CD4-positive, alpha-beta T cell (primary cell): Measurements from ENCODE around the gene FMN1. TPM values are rescaled to one million over a fixed set of nuclear protein-coding genes. Genes with fewer than 3 reads are reported as not detected.

Experiments used
- ATAC-seq: fragments of 200-7000 bp; cut with Tn5 transposase; one replicate; pipeline ENCODE4 v1.10.0; 2022; ENCODE audit warnings: mild to moderate bottlenecking; ENCODE audit not compliant: poor library complexity
- CTCF ChIA-PET: fragments of 350-600 bp; sonication (Branson Sonifier 250); formaldehyde crosslinking; loops from one replicate; lab custom pipeline; 2021; ENCODE audit warnings: antibody characterized with exemption, inconsistent platforms; lab: Charles Lee
- POLR2A ChIA-PET: fragments of 350-600 bp; sonication (Branson Sonifier 250); formaldehyde crosslinking; loops from one replicate; lab custom pipeline; 2021; ENCODE audit warnings: antibody characterized with exemption, inconsistent platforms; lab: Charles Lee
- DNase-seq, 14 experiments: peaks; one replicate each; pipeline ENCODE4 v3.0.0-alpha.2; 2013 to 2020; ENCODE audit warnings: mixed read lengths in 2 of 14
- H3K27ac ChIP-seq, 2 donors: one replicate each; pipeline versions ENCODE4 v1.5.1 to v1.7.0; 2013; ENCODE audit warnings: low read length in 2 of 2, low read depth in 1 of 2, mild to moderate bottlenecking in 1 of 2
- H3K27me3 ChIP-seq, 2 experiments: 1 replicate in 1 of 2; 2 replicates in 1 of 2; pipeline versions ENCODE4 v1.6.1 to v1.7.0; 2013; ENCODE audit warnings: low read length in 2 of 2, control low read depth in 1 of 2, mild to moderate bottlenecking in 1 of 2, moderate library complexity in 1 of 2; ENCODE audit not compliant: insufficient read depth in 2 of 2, control insufficient read depth in 1 of 2
- H3K36me3 ChIP-seq: one replicate; pipeline ENCODE4 v1.6.1; 2013; ENCODE audit warnings: low read length, control low read depth; ENCODE audit not compliant: insufficient read depth
- H3K4me1 ChIP-seq: one replicate; pipeline ENCODE4 v1.6.1; 2013; ENCODE audit warnings: low read length, control low read depth; ENCODE audit not compliant: insufficient read depth
- H3K4me3 ChIP-seq: one replicate; pipeline ENCODE4 v1.5.1; 2013; ENCODE audit warnings: mild to moderate bottlenecking, low read length, moderate library complexity
- H3K9me3 ChIP-seq, 2 experiments: 1 replicate in 1 of 2; 2 replicates in 1 of 2; pipeline versions ENCODE4 v1.6.1 to v1.7.0; 2013; ENCODE audit warnings: low read length in 2 of 2, mild to moderate bottlenecking in 2 of 2, control low read depth in 1 of 2, moderate library complexity in 1 of 2; ENCODE audit not compliant: control insufficient read depth in 1 of 2, insufficient read depth in 1 of 2
- H3K27ac Mint-ChIP-seq: one replicate; pipeline ENCODE4 v1.8.0; 2020; ENCODE audit warnings: mixed read lengths
- H3K27me3 Mint-ChIP-seq: one replicate; pipeline ENCODE4 v1.8.0; 2021; ENCODE audit warnings: mixed read lengths
- H3K36me3 Mint-ChIP-seq: one replicate; pipeline ENCODE4 v1.8.0; 2021; ENCODE audit warnings: low read depth, mixed read lengths
- H3K4me1 Mint-ChIP-seq: one replicate; pipeline ENCODE4 v1.8.0; 2021; ENCODE audit warnings: low read depth, mixed read lengths
- H3K4me3 Mint-ChIP-seq: one replicate; pipeline ENCODE4 v1.8.0; 2020; ENCODE audit warnings: mild to moderate bottlenecking, mixed read lengths
- H3K9me3 Mint-ChIP-seq: one replicate; pipeline ENCODE4 v1.8.0; 2020; ENCODE audit warnings: mixed read lengths
- intact Hi-C, 2 experiments: fragments of 100-400 bp; cut with DNase I in 1 of 2; cut with micrococcal nuclease in 1 of 2; formaldehyde crosslinking; loops; one replicate each; pipeline versions ENCODE4 v1.15.1 to v1.9.0; 2023 to 2025; cut with DNase I, micrococcal nuclease
- total RNA-seq, 174 experiments: library from RNA in 2 of 174; stranded (reverse) in 2 of 174; gene quantifications; one replicate each; pipeline ENCODE4 v1.2.3 and lab custom pipeline; 2021 to 2026
- TF ChIP-seq, protein P1 (sequence below): fragments of 200-600 bp; IDR thresholded peaks from one replicate; pipeline ENCODE4 v1.8.0; 2022; ENCODE audit warnings: antibody characterized with exemption, mild to moderate bottlenecking

FMN1 gene
- total RNA-seq, 2 experiments from 2014 or later: 0.39 to 0.55 TPM

GRCh38 chr15:32792436-32792835 lies 402.1 kb downstream of the FMN1 start:
- H3K27me3 Mint-ChIP-seq: no peaks in the 10 kb centered on the region
- POLR2A ChIA-PET: no interaction called here
- H3K4me3 Mint-ChIP-seq: no peak overlapping the region

DNA sequence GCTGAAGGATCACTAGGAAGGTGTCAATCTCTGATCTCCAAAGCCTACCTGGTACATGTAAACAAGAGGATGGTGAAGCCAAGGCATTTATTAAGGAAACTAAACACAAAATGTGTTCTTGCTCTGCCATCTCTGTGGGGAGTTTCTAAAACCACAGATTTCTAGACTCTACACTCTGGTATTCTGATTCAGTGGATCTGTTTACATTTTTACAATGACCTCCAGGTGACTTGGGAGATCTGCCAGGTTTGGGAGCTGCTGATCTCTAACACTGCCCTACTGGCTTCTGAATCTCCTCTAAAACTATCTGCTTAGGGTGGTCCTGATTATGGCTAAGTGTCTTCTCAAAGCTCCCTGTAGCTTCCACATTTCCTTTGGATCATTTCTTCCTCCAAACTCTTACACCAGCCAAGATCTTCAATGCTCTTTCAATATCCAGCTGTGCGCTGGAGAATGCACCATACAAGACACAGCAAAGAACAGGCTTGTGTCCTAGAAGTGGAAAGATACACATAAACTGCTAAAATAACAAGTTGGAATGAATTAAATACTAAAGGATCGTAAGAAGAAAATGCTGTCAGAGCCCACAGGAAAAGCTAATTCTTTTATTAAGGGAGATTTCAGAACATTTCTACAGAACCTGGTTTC lies 404.0 kb downstream of the FMN1 start:
- H3K9me3 Mint-ChIP-seq: no peaks in the 10 kb centered on the region
- peaks cover 0 to 5% of the 10 kb centered on the region in 2 experiments for H3K9me3 ChIP-seq
- no peak overlapping the region for H3K27ac Mint-ChIP-seq
- DNase-seq: no peak
- no peak overlapping the region for H3K4me3 ChIP-seq
- H3K36me3 Mint-ChIP-seq: no peaks in the 10 kb centered on the region
- no peaks in the 10 kb centered on the region for H3K27me3 ChIP-seq
- H3K4me1 Mint-ChIP-seq: no peaks in the 10 kb centered on the region
- no peaks in the 10 kb centered on the region for H3K27me3 Mint-ChIP-seq
- H3K36me3 ChIP-seq: no peaks in the 10 kb centered on the region
- no peak overlapping the region for H3K4me3 Mint-ChIP-seq
- CTCF ChIA-PET: no interaction called here
- TF ChIP-seq, protein P1, sequence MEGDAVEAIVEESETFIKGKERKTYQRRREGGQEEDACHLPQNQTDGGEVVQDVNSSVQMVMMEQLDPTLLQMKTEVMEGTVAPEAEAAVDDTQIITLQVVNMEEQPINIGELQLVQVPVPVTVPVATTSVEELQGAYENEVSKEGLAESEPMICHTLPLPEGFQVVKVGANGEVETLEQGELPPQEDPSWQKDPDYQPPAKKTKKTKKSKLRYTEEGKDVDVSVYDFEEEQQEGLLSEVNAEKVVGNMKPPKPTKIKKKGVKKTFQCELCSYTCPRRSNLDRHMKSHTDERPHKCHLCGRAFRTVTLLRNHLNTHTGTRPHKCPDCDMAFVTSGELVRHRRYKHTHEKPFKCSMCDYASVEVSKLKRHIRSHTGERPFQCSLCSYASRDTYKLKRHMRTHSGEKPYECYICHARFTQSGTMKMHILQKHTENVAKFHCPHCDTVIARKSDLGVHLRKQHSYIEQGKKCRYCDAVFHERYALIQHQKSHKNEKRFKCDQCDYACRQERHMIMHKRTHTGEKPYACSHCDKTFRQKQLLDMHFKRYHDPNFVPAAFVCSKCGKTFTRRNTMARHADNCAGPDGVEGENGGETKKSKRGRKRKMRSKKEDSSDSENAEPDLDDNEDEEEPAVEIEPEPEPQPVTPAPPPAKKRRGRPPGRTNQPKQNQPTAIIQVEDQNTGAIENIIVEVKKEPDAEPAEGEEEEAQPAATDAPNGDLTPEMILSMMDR: no peak
- no peak overlapping the region for H3K27ac ChIP-seq
- POLR2A ChIA-PET: no interaction called here
- intact Hi-C loops: no loop called here
- ATAC-seq: no peak
- no peaks in the 10 kb centered on the region for H3K4me1 ChIP-seq

More at GRCh38 chr15:32792436-32792835, 402.1 kb downstream of the FMN1 start:
- TF ChIP-seq, protein P1: no peak
- peaks cover 0 to 1% of the 10 kb centered on the region in 2 experiments for H3K9me3 ChIP-seq
- ATAC-seq (no peak), DNase-seq (no peak)
- no peaks in the 10 kb centered on the region for H3K4me1 ChIP-seq
- no peak overlapping the region for H3K27ac ChIP-seq
- H3K36me3 Mint-ChIP-seq: no peaks in the 10 kb centered on the region
- H3K27ac Mint-ChIP-seq: no peak overlapping the region
- no peaks in the 10 kb centered on the region for H3K36me3 ChIP-seq
- intact Hi-C loops: no loop called here
- no peaks in the 10 kb centered on the region for H3K4me1 Mint-ChIP-seq
- no peaks in the 10 kb centered on the region for H3K27me3 ChIP-seq
- H3K4me3 ChIP-seq: no peak overlapping the region
- CTCF ChIA-PET: no interaction called here
- H3K9me3 Mint-ChIP-seq: no peaks in the 10 kb centered on the region

- no peaks in the 10 kb centered on the region for H3K36me3 Mint-ChIP-seq
- Histone ChIP-seq H3K27ac (no peak overlapping the region), H3K36me3 (no peaks in the 10 kb centered on the region), H3K4me3 (no peak overlapping the region), H3K9me3 (peaks cover 0 to 5% of the 10 kb centered on the region in 2 experiments), H3K27me3 (no peaks in the 10 kb centered on the region), H3K4me1 (no peaks in the 10 kb centered on the region)
- intact Hi-C loops: no loop called here
- no peaks in the 10 kb centered on the region for H3K4me1 Mint-ChIP-seq
- DNase-seq (no peak), ATAC-seq (no peak)
- no peak overlapping the region for H3K4me3 Mint-ChIP-seq
- no peaks in the 10 kb centered on the region for H3K27me3 Mint-ChIP-seq
- ChIA-PET CTCF (no interaction called here), POLR2A (no interaction called here)
- no peaks in the 10 kb centered on the region for H3K9me3 Mint-ChIP-seq
- H3K27ac Mint-ChIP-seq: no peak overlapping the region
- TF ChIP-seq, protein P1: no peak
Observed at GRCh38 chr15:32787949-32788348, 406.6 kb downstream of the FMN1 start.
